ENCODE measurements around the gene TACR2. TPM values are rescaled to one million over a fixed set of nuclear protein-coding genes. Genes with fewer than 3 reads are reported as not detected.

Gene TACR2
- total RNA-seq, 2 donors from 2014 or later = 0.24 to 0.41 TPM

DNA sequence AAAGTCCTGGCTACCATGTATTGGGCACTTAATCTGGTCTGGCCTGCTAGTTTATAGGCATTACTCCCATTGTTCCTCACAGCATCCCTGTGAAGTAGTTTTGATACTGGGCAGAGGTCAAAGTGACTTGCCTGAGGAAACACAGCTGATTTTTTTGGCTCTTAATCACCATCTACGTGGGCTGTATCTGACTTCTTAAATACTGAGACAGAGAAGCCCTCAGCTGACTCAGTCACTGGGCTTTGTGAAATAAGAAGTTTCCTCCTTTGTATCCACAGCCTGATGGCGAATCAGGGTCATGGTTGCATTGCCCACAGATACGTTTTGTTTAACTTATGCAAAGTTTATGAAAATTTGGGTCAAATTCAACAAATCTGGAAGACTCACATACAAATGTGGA is 13.2 kb downstream of the TACR2 start:
- DNase-seq (ENCODE audit: low spot score) = no peak
- H3K4me1 ChIP-seq = peaks cover 0 to 53% of the 10 kb centered on the region in 2 donors

DNA sequence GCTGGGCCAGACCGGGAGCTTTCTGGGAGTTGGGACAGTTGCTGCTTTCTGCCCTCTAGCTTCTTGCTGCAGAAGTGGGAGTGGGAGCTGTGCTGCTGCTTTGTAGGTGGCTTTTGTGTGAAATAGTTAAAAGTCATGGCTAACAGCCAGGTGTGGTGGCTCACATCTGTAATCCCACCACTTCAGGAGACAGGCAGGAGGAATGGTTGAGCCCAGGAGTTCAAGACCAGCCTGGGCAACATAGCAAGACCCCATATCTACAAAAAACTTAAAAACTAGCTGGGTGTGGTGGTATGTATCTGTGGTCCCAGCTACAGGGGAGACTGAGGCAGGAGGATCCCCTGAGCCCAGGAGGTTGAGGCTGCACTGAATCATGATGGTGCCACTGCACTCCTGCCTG is 13.7 kb downstream of the TACR2 start:
- TF ChIP-seq, protein P1, sequence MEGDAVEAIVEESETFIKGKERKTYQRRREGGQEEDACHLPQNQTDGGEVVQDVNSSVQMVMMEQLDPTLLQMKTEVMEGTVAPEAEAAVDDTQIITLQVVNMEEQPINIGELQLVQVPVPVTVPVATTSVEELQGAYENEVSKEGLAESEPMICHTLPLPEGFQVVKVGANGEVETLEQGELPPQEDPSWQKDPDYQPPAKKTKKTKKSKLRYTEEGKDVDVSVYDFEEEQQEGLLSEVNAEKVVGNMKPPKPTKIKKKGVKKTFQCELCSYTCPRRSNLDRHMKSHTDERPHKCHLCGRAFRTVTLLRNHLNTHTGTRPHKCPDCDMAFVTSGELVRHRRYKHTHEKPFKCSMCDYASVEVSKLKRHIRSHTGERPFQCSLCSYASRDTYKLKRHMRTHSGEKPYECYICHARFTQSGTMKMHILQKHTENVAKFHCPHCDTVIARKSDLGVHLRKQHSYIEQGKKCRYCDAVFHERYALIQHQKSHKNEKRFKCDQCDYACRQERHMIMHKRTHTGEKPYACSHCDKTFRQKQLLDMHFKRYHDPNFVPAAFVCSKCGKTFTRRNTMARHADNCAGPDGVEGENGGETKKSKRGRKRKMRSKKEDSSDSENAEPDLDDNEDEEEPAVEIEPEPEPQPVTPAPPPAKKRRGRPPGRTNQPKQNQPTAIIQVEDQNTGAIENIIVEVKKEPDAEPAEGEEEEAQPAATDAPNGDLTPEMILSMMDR (IDR thresholded peaks at IDR 0.05) = no peak
- Histone ChIP-seq H3K27ac (no peak overlapping the region), H3K4me1 (peaks cover 0 to 53% of the 10 kb centered on the region in 2 donors), H3K27me3 (no peaks in the 10 kb centered on the region), H3K36me3 (peaks cover 41% of the 10 kb centered on the region), H3K9me3 (no peaks in the 10 kb centered on the region), H3K4me3 (no peak overlapping the region)
- DNase-seq (ENCODE audit: low spot score) = no peak

More for the DNA sequence above, 13.2 kb downstream of the TACR2 start:
- H3K27me3 ChIP-seq = no peaks in the 10 kb centered on the region
- no peaks in the 10 kb centered on the region for H3K9me3 ChIP-seq
- H3K36me3 ChIP-seq = peaks cover 37% of the 10 kb centered on the region
- TF ChIP-seq, protein P1 (IDR thresholded peaks at IDR 0.05) = no peak
- H3K4me3 ChIP-seq = no peak overlapping the region
- peak overlapping the region in 1 of 2 donors; percentile 28 for H3K27ac ChIP-seq

DNA sequence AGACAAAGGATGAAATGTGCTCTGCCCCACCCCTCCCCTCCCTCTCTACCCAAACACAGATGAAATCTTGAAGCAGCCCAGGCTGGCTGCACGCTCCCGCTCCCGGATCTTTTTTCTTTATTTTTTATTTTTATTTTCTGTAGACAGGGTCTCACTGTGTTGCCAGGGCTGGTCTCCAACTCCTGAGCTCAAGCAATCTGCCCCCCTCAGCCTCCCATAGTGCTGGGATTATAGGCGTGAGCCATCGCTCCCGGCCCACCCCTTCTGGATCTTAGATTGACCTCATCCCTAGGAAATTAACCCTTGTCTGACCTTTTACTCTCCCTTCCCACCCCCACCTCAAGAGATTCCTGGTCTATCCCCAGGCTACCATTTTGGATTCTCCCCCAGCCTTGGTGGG is 14.3 kb downstream of the TACR2 start:
- no peak overlapping the region for H3K27ac ChIP-seq
- peaks cover 0 to 50% of the 10 kb centered on the region in 2 donors for H3K4me1 ChIP-seq
- H3K27me3 ChIP-seq = no peaks in the 10 kb centered on the region
- no peaks in the 10 kb centered on the region for H3K9me3 ChIP-seq
- peaks cover 48% of the 10 kb centered on the region for H3K36me3 ChIP-seq
- DNase-seq (ENCODE audit: low spot score) = no peak
- H3K4me3 ChIP-seq = no peak overlapping the region
- TF ChIP-seq, protein P1 (IDR thresholded peaks at IDR 0.05) = no peak

DNA sequence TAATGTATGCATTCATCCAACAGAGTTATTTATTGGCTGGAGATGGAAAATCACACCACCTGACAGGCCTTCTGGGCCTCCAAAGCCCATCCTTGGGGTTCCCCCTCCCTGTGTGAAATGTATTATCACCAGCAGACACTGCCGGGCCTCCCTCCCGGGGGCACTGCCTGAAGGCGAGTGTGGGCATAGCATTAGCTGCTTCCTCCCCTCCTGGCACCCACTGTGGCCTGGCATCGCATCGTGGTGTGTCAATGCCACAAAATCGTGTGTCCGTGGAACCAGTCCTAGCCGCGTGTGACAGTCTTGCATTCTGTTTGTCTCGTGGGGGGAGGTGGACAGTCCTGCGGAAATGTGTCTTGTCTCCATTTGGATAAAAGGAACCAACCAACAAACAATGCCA is 15.3 kb downstream of the TACR2 start:
- Histone ChIP-seq H3K4me3 (no peak overlapping the region), H3K36me3 (peaks cover 58% of the 10 kb centered on the region), H3K27ac (no peak overlapping the region), H3K27me3 (no peaks in the 10 kb centered on the region), H3K4me1 (peaks cover 0 to 46% of the 10 kb centered on the region in 2 donors), H3K9me3 (no peaks in the 10 kb centered on the region)
- TF ChIP-seq, protein P1 (IDR thresholded peaks at IDR 0.05) = no peak
- no peak for DNase-seq (ENCODE audit: low spot score)

DNA sequence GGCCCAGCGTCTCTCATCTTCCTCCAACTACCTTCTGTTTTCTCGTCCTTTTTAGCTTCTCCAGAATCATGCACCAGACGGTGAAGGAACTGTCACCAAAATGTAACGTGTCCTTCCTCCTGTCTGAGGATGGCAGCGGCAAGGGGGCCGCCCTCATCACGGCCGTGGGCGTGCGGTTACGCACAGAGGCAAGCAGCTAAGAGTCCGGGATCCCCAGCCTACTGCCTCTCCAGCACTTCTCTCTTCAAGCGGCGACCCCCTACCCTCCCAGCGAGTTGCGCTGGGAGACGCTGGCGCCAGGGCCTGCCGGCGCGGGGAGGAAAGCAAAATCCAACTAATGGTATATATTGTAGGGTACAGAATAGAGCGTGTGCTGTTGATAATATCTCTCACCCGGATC is 15.8 kb downstream of the TACR2 start:
- Histone ChIP-seq H3K27ac (no peak overlapping the region), H3K4me3 (no peak overlapping the region), H3K9me3 (no peaks in the 10 kb centered on the region), H3K27me3 (no peaks in the 10 kb centered on the region), H3K4me1 (peaks cover 0 to 41% of the 10 kb centered on the region in 2 donors), H3K36me3 (peaks cover 63% of the 10 kb centered on the region)
- TF ChIP-seq, protein P1 (IDR thresholded peaks at IDR 0.05) = no peak
- DNase-seq (ENCODE audit: low spot score) = no peak

DNA sequence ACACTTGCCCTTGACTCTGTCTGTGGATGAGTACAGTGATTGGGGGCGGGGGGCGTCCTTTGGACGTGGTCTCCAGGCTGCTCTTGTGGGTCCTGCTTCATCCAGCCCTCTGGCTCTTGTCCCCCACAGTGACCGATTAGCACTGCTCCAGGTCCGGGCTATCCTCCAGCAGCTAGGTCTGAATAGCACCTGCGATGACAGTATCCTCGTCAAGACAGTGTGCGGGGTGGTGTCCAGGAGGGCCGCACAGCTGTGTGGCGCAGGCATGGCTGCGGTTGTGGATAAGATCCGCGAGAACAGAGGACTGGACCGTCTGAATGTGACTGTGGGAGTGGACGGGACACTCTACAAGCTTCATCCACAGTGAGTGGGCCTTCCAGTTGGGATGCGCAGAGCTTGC is 18.3 kb downstream of the TACR2 start:
- peak overlapping the region; percentile 40 to 63 for H3K27ac ChIP-seq
- H3K9me3 ChIP-seq = no peaks in the 10 kb centered on the region
- no peak overlapping the region for H3K4me3 ChIP-seq
- H3K27me3 ChIP-seq = no peaks in the 10 kb centered on the region
- H3K4me1 ChIP-seq = peaks cover 0 to 27% of the 10 kb centered on the region in 2 donors
- no peak for DNase-seq (ENCODE audit: low spot score)
- H3K36me3 ChIP-seq = peaks cover 87% of the 10 kb centered on the region
- TF ChIP-seq, protein P1 (IDR thresholded peaks at IDR 0.05) = no peak

Measured in right atrium auricular region (tissue), 2 donors.